ENCODE results near the gene EARS2. TPM values are rescaled to one million over a fixed set of nuclear protein-coding genes. Genes with fewer than 3 reads are reported as not detected.

Gene EARS2
- total RNA-seq, 1 experiment from 2014 or later = 55.9 TPM

DNA sequence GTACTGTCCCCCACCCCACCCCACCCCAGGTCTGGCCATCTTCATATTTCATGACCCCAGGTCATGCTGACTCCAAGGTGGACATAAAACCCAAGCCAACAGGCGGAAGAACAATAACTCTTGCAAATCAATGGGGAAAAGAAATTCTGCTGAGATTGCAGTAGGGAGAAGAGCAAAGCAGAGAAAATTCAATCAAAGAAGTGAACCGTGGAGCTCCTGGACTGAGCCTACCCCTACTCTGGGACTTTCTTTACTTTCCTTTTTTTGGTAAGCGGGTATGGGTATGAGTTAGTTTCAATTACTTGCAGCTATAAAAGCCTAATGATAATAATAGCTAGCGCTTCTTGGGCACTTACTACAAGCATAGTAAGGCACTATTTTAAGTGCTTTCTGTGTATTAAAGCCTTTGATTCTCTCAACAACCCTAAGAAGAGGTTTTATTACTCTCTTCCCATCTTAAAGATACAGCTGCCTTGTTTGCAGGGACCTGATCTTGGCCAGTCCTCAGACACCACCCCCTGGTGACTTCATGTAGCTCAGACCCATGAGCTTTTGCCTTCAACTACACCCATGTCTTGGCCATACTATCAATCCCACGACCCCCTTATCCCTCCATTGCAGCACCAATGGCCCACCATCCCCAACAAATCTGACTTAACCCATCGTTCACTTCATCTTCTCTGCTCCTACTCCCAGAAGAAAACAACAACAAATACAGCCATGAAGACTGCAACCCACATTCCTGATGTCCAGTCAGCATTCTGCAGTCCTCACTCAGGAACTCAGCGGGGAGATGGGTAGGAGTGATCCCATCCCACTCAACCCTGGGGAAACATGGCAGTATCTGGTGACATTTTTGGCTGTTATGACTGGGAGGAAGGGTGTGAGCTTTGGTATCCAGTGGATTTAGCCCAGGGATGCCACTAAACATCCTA is 51.2 kb downstream of the EARS2 start:
- ATAC-seq (no peak), DNase-seq (ENCODE audit: low spot score) (no peak)
- ChIA-PET POLR2A (no interaction called here), CTCF (interaction anchor here (1.4 to 2.0 kb wide), 2 partner anchors 24 to 70 kb away, joined by 3 to 6 read pairs; no protein-coding TSS in a partner anchor)
- Mint-ChIP-seq H3K4me1 (peaks cover 57% of the 10 kb centered on the region), H3K9me3 (no peaks in the 10 kb centered on the region), H3K27me3 (ENCODE audit: low read depth) (no peaks in the 10 kb centered on the region), H3K36me3 (peaks cover 12% of the 10 kb centered on the region), H3K27ac (peak overlapping the region; percentile 6), H3K4me3 (no peak overlapping the region)
- TF ChIP-seq KAT7 (CRISPR knock-in tag; IDR thresholded peaks at IDR 0.05; ENCODE audit: borderline replicate concordance) = no peak
- no peak for TF ChIP-seq GRHL2 (CRISPR knock-in tag; IDR thresholded peaks at IDR 0.05; ENCODE audit: insufficient replicate concordance, severe bottlenecking)
- no peak for TF ChIP-seq ESRRA (CRISPR knock-in tag; IDR thresholded peaks at IDR 0.05; ENCODE audit: borderline replicate concordance)
- no peak for TF ChIP-seq TEAD1 (CRISPR knock-in tag; IDR thresholded peaks at IDR 0.05)
- TF ChIP-seq, protein P1, sequence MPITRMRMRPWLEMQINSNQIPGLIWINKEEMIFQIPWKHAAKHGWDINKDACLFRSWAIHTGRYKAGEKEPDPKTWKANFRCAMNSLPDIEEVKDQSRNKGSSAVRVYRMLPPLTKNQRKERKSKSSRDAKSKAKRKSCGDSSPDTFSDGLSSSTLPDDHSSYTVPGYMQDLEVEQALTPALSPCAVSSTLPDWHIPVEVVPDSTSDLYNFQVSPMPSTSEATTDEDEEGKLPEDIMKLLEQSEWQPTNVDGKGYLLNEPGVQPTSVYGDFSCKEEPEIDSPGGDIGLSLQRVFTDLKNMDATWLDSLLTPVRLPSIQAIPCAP (CRISPR knock-in tag; IDR thresholded peaks at IDR 0.05) = no peak
- TF ChIP-seq EMX1 (CRISPR knock-in tag; IDR thresholded peaks at IDR 0.05) = no peak
- no peak for TF ChIP-seq SOX15 (CRISPR knock-in tag; IDR thresholded peaks at IDR 0.05)
- no peak for TF ChIP-seq TP53 (CRISPR knock-in tag; IDR thresholded peaks at IDR 0.05)
- TF ChIP-seq, protein P2, sequence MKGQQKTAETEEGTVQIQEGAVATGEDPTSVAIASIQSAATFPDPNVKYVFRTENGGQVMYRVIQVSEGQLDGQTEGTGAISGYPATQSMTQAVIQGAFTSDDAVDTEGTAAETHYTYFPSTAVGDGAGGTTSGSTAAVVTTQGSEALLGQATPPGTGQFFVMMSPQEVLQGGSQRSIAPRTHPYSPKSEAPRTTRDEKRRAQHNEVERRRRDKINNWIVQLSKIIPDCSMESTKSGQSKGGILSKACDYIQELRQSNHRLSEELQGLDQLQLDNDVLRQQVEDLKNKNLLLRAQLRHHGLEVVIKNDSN (CRISPR knock-in tag; IDR thresholded peaks at IDR 0.05) = no peak
- no peak for TF ChIP-seq ATF1 (CRISPR knock-in tag; IDR thresholded peaks at IDR 0.05)
- TF ChIP-seq ZNF317 (CRISPR knock-in tag; IDR thresholded peaks at IDR 0.05; ENCODE audit: borderline replicate concordance, low read depth) = no peak
- TF ChIP-seq, protein P3, sequence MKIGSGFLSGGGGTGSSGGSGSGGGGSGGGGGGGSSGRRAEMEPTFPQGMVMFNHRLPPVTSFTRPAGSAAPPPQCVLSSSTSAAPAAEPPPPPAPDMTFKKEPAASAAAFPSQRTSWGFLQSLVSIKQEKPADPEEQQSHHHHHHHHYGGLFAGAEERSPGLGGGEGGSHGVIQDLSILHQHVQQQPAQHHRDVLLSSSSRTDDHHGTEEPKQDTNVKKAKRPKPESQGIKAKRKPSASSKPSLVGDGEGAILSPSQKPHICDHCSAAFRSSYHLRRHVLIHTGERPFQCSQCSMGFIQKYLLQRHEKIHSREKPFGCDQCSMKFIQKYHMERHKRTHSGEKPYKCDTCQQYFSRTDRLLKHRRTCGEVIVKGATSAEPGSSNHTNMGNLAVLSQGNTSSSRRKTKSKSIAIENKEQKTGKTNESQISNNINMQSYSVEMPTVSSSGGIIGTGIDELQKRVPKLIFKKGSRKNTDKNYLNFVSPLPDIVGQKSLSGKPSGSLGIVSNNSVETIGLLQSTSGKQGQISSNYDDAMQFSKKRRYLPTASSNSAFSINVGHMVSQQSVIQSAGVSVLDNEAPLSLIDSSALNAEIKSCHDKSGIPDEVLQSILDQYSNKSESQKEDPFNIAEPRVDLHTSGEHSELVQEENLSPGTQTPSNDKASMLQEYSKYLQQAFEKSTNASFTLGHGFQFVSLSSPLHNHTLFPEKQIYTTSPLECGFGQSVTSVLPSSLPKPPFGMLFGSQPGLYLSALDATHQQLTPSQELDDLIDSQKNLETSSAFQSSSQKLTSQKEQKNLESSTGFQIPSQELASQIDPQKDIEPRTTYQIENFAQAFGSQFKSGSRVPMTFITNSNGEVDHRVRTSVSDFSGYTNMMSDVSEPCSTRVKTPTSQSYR (CRISPR knock-in tag; IDR thresholded peaks at IDR 0.05) = no peak
- TF ChIP-seq SP1 (CRISPR knock-in tag; conservative IDR thresholded peaks at IDR 0.05) = no peak
- no peak for TF ChIP-seq PRRX2 (CRISPR knock-in tag; IDR thresholded peaks at IDR 0.05)
- TF ChIP-seq ELF4 (CRISPR knock-in tag; IDR thresholded peaks at IDR 0.05; ENCODE audit: low read depth) = no peak
- no peak for TF ChIP-seq TCF7 (CRISPR knock-in tag; IDR thresholded peaks at IDR 0.05; ENCODE audit: low read depth)
- TF ChIP-seq ZNF219 (CRISPR knock-in tag; IDR thresholded peaks at IDR 0.05; ENCODE audit: borderline replicate concordance) = no peak
- TF ChIP-seq, protein P4, sequence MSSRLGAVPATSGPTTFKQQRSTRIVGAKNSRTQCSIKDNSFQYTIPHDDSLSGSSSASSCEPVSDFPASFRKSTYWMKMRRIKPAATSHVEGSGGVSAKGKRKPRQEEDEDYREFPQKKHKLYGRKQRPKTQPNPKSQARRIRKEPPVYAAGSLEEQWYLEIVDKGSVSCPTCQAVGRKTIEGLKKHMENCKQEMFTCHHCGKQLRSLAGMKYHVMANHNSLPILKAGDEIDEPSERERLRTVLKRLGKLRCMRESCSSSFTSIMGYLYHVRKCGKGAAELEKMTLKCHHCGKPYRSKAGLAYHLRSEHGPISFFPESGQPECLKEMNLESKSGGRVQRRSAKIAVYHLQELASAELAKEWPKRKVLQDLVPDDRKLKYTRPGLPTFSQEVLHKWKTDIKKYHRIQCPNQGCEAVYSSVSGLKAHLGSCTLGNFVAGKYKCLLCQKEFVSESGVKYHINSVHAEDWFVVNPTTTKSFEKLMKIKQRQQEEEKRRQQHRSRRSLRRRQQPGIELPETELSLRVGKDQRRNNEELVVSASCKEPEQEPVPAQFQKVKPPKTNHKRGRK (CRISPR knock-in tag; IDR thresholded peaks at IDR 0.05; ENCODE audit: borderline replicate concordance) = no peak
- TF ChIP-seq, protein P5, sequence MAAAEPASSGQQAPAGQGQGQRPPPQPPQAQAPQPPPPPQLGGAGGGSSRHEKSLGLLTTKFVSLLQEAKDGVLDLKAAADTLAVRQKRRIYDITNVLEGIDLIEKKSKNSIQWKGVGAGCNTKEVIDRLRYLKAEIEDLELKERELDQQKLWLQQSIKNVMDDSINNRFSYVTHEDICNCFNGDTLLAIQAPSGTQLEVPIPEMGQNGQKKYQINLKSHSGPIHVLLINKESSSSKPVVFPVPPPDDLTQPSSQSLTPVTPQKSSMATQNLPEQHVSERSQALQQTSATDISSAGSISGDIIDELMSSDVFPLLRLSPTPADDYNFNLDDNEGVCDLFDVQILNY (CRISPR knock-in tag; IDR thresholded peaks at IDR 0.05) = no peak
- TF ChIP-seq GTF2I (CRISPR knock-in tag; conservative IDR thresholded peaks at IDR 0.05) = no peak

Measured in WTC11 (cell line).